ENCODE data around the gene POU3F2.

POU3F2 gene

DNA sequence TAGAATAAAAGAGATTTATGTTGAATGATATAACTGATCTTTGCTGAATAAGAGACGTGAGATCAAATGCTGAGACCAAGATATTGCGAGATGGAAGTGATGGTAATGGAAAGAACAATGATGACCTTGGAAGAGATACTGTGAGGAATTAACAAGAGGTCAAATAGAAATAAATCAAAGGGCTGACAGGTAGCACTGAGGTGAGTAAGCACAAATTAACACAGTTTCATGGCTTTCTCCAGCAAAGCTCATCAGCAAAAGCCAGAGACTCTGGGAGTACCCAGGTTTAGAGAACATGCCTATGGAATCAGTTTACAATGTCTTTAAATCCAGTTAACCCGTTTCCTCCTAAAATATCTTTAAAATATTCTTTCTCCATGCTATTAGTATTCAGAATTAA, 53.3 kb downstream of the POU3F2 start:
- Histone ChIP-seq H3K4me1 (ENCODE audit: insufficient read depth, low read length) (no peaks in the 10 kb centered on the region), H3K9me3 (ENCODE audit: control insufficient read depth, insufficient read depth, low read length) (no peaks in the 10 kb centered on the region), H3K36me3 (ENCODE audit: insufficient read depth, low read length) (peaks cover 3% of the 10 kb centered on the region)

More for the DNA sequence above, 53.3 kb downstream of the POU3F2 start:
- no peak overlapping the region for H3K9ac ChIP-seq (ENCODE audit: low read depth, low read length)

Data from ES-I3 (cell line).